ENCODE measurements around the gene ALG12. TPM values are rescaled to one million over a fixed set of nuclear protein-coding genes. Genes with fewer than 3 reads are reported as not detected.
A peak's percentile ranks its signal among the peaks of the same experiment; 100 is the strongest.

The ALG12 gene
- 16.7 TPM for polyA plus RNA-seq (2013, experiment 1 of 2)
- 12.9 TPM for polyA plus RNA-seq (2013, experiment 2 of 2)

DNA sequence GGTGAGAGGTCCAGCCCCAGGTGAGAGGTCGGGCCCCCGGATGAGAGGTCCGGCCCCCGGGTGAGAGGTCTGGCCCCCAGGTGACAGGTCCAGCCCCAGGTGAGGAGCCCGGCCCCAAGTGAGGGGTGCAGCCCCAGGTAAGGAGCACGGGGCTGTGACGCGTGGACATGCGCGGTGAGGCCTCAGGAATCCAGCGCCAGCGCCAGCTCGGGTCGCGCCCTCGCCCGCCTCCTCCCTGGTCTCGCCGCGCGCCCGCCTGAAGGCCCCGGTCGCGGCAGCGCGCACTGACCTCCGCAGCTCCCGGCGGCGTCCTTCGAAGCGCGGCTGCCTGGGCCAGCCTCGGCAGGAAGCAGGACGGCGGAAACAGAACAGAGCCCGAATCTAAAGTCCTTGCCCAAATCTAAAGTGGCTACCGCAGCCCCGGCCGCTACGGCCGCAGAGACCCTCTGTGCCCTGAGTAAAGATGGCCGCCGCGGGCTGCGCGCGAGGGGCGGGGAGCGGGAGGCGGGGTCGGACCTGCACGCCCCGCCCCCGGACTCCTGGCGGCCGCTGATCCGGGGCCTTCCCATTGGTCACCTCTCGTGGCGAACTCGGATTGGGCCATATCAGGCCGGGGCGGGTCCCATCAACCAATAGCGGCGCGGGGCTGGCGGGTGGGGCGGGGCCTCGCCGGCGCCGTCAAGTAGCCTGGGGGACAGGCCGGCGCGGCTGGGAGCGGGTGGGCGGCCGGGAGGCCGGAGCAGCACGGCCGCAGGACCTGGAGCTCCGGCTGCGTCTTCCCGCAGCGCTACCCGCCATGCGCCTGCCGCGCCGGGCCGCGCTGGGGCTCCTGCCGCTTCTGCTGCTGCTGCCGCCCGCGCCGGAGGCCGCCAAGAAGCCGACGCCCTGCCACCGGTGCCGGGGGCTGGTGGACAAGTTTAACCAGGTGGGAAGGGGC is at the start of gene ALG12, which contains the start of gene CRELD2:
ALG12 (minus strand) TSS at position 465 of the 937 bp plus-strand sequence. CDS start 4,673 bp downstream, outside the sequence.
CRELD2 (plus strand) TSS at position 661 of the 937 bp plus-strand sequence; CDS start at position 797, 136 bp downstream.
- Histone ChIP-seq H3K9me3 (ENCODE audit: control insufficient read depth, low read length) (no peaks in the 10 kb centered on the region), H3K27ac (ENCODE audit: low read depth, low read length, severe bottlenecking) (peak within 1 kb of the TSS; percentile 92)
- WGBS, 2 experiments (ENCODE audit: insufficient coverage in 2 of 2), result 0% methylated on average over 49 to 102 of the region's 103 CpGs

GRCh38 chr22:49967706-49968208 is 49.5 kb upstream of the ALG12 start:
- 79 to 82% methylated on average over 18 of the region's 18 CpGs for WGBS, 2 experiments (ENCODE audit: insufficient coverage in 2 of 2)
- Histone ChIP-seq H3K36me3 (ENCODE audit: control insufficient read depth, insufficient read depth, low read length) (peaks cover 25% of the 10 kb centered on the region), H3K4me1 (ENCODE audit: control insufficient read depth, insufficient read depth, low read length, poor library complexity, severe bottlenecking) (peaks cover 19% of the 10 kb centered on the region), H3K4me3 (ENCODE audit: extremely low read depth, insufficient read depth, low read length, poor library complexity, severe bottlenecking) (no peak overlapping the region), H3K9me3 (ENCODE audit: control insufficient read depth, low read length) (no peaks in the 10 kb centered on the region), H3K27ac (ENCODE audit: low read depth, low read length, severe bottlenecking) (peak overlapping the region; percentile 29)

More for the DNA sequence above, at the start of gene ALG12, which contains the start of gene CRELD2:
- Histone ChIP-seq H3K4me3 (ENCODE audit: extremely low read depth, insufficient read depth, low read length, poor library complexity, severe bottlenecking) (peak within 1 kb of the TSS; percentile 82), H3K36me3 (ENCODE audit: control insufficient read depth, insufficient read depth, low read length) (peaks cover 18% of the 10 kb centered on the region), H3K4me1 (ENCODE audit: control insufficient read depth, insufficient read depth, low read length, poor library complexity, severe bottlenecking) (no peaks in the 10 kb centered on the region)

DNA sequence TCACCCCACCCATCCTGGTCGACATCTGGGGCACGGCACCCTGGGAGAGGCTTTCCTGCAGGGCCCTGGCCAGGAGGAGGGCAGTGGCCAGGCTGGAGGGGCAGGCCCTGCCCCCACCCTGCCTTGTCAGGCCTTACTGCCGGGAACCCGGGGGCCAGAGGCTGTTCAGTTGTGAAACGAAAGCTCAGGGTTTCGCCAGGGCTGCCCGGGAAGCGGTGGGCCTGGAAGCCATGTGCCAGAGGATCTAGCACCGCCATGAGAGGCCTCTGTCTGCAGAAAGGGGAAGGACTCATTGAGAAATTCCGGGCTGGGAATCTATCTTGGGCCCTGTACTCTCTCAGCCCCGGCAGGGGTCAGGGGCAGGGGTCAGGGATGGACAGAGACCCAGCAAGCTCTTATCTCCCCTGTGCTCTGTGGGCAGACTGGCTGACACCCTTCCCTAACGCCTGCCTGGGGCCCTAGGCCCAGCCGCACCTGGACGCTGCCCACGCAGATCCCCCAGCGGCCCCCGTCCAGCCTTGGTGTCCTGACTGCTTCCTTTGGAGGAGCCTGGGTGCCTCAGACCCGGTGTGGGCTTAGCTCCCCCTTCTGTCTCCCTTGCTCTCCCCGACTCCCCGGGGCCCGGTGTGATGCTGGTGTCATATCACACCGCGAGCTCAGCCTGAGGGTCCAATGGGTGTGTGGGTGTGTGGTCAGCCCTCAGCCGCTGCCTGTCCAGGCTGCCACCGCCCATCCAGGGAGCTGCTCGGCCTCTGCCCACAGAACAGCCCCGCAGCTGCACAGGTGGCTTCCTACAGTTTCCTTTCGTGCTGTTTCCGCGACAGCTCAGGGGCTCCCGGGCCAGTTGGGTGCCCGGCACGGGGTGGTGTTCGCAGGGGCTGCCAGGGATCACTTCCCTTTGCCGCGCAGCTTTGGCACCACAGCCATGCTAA is 48.8 kb upstream of the ALG12 start:
- peaks cover 28% of the 10 kb centered on the region for H3K36me3 ChIP-seq (ENCODE audit: control insufficient read depth, insufficient read depth, low read length)
- no peaks in the 10 kb centered on the region for H3K9me3 ChIP-seq (ENCODE audit: control insufficient read depth, low read length)
- 86 to 90% methylated on average over 32 to 36 of the region's 36 CpGs for WGBS, 2 experiments (ENCODE audit: insufficient coverage in 2 of 2)
- H3K27ac ChIP-seq (ENCODE audit: low read depth, low read length, severe bottlenecking), result peak overlapping the region; percentile 29
- no peak overlapping the region for H3K4me3 ChIP-seq (ENCODE audit: extremely low read depth, insufficient read depth, low read length, poor library complexity, severe bottlenecking)
- H3K4me1 ChIP-seq (ENCODE audit: control insufficient read depth, insufficient read depth, low read length, poor library complexity, severe bottlenecking), result peaks cover 21% of the 10 kb centered on the region

DNA sequence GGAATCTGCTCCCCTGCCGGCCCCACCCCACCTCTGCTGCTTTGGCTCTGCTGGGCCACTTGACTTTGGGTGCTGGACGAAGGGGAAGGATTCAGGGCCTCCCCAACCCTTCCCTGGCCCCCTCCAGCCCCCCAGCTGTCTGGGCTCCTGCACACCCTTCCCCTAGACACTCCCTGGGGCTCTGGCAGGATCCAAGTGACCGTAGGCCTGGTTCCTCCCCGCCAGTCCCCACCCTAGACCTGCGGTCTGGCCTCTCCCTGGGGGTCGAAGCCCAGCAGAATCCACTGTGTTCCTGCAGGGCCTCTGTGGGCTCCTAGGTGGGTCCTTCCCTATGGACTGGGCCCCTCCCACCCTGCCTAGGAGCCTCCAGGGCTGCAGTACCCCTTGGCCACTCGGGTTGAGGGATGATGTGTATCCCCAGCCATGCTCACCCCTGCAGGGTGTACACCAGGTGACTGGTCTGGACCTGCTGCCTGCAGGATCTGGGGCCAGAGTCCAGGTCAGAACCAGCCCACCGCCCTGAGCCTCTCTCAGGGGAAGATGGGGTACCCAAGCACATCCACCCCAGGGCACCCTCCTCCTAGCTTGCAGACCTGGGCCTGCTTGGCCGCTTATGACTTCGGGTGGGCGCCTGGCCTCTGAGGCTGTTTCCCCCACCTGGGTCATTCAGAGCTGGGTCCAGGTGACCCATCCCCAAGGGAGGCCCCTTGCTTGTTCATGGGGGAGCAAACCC is 48.0 kb upstream of the ALG12 start:
- 91 to 95% methylated on average over 9 to 11 of the region's 11 CpGs for WGBS, 2 experiments (ENCODE audit: insufficient coverage in 2 of 2)
- Histone ChIP-seq H3K9me3 (ENCODE audit: control insufficient read depth, low read length) (no peaks in the 10 kb centered on the region), H3K4me1 (ENCODE audit: control insufficient read depth, insufficient read depth, low read length, poor library complexity, severe bottlenecking) (peaks cover 21% of the 10 kb centered on the region), H3K27ac (ENCODE audit: low read depth, low read length, severe bottlenecking) (no peak overlapping the region), H3K36me3 (ENCODE audit: control insufficient read depth, insufficient read depth, low read length) (peaks cover 28% of the 10 kb centered on the region), H3K4me3 (ENCODE audit: extremely low read depth, insufficient read depth, low read length, poor library complexity, severe bottlenecking) (no peak overlapping the region)

DNA sequence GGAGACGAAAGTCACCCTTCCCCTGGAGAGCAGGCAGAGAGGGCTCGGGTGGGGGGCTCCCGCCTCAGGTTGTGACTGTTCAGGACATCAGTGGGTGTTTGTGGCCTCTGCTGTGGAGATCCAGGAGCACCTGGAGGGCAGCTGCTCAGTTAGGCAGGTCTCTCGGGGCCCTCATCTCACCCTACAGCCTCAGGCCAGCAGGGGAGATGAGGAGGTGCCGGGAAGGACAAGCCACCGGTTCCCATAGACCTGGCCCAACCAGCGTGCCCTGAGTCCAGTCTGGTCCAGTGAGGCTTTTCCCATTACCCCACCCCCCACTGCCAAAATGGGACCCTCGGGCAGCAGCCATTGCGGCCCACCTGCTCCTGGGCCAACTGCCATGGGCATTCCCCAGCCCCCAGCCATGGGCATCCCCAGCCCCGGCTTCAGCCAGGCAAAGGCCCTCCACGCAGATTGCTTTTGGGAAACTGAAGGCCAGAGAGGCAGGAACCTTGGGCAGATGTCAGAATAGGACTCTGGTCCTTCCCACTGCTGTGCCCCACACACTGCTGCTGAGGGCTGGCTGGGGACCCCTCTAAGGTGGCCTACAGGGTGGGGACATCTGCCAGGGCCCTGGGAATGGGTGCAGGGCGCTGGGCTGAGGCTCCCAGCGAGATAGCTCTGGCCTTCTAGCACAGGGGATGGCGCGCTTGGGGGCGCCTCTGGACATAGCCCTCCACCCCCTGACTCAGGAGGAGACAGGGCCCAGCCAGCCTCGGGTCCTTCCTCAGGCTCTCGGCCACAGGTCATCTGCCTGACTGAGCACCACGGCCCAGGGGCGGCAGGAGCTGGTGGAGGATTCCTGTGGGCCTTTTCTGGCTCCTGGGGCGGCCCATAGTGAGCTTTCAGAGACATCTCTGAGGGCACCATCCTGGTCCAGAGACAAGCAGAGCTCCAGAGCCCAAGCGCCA is 47.1 kb upstream of the ALG12 start:
- Histone ChIP-seq H3K4me1 (ENCODE audit: control insufficient read depth, insufficient read depth, low read length, poor library complexity, severe bottlenecking) (peaks cover 18% of the 10 kb centered on the region), H3K27ac (ENCODE audit: low read depth, low read length, severe bottlenecking) (no peak overlapping the region)

DNA sequence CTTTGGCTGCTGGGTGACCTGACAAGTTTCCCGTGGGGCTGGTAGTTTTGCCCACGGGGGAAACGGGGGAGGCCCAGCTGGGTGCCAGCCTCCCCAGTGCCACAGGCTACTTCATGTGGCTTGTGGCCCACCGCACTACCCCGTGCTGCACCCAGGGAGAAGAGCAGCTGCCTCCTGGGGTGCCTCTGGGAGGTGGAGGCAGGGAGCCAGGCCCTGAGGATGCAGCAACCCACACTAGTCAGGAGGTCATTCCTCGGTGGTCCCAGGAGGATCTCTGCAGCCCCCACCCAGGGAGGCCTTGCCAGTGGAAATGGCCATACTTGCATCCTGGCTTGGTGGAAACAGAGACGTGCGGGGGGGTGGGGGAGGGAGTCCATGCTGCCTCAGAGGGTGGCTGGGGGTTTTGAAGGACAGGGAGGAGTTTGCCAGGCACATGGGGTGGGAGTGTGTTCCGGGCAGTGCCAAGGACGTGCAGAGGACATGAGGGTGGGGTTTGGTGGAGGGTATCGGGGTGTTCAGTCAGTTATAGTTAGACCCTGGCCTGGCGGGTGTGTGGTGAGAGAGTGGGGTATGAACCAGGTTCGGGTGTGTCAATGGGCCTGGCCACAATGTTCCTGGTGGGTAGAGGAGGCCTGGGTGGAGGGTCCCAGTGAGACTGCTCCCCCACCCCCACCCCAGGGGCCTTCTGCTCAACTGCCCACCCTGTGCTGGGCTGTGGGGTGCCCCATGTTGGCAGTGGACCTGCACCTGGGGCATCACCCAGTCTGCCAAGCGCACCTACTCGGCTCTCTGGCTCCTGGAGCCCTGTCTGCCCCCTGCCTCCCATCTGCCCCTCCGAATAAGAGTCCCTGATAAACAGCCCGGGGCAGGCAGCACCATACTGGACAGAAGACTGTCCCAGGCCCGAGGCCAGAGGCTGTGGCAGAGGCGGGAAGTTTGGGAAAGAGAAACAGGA is 46.2 kb upstream of the ALG12 start:
- Histone ChIP-seq H3K4me3 (ENCODE audit: extremely low read depth, insufficient read depth, low read length, poor library complexity, severe bottlenecking) (no peak overlapping the region), H3K9me3 (ENCODE audit: control insufficient read depth, low read length) (no peaks in the 10 kb centered on the region), H3K4me1 (ENCODE audit: control insufficient read depth, insufficient read depth, low read length, poor library complexity, severe bottlenecking) (peaks cover 16% of the 10 kb centered on the region), H3K27ac (ENCODE audit: low read depth, low read length, severe bottlenecking) (no peak overlapping the region), H3K36me3 (ENCODE audit: control insufficient read depth, insufficient read depth, low read length) (peaks cover 28% of the 10 kb centered on the region)
- whole genome bisulfite sequencing, 2 experiments (ENCODE audit: insufficient coverage in 2 of 2), result 95 to 96% methylated on average over 14 to 18 of the region's 19 CpGs

More for the DNA sequence above, 47.1 kb upstream of the ALG12 start:
- WGBS, 2 experiments (ENCODE audit: insufficient coverage in 2 of 2), result 94 to 98% methylated on average over 14 to 20 of the region's 22 CpGs
- H3K36me3 ChIP-seq (ENCODE audit: control insufficient read depth, insufficient read depth, low read length), result peaks cover 28% of the 10 kb centered on the region
- no peaks in the 10 kb centered on the region for H3K9me3 ChIP-seq (ENCODE audit: control insufficient read depth, low read length)
- H3K4me3 ChIP-seq (ENCODE audit: extremely low read depth, insufficient read depth, low read length, poor library complexity, severe bottlenecking), result no peak overlapping the region

- peaks cover 28% of the 10 kb centered on the region for H3K36me3 ChIP-seq (ENCODE audit: control insufficient read depth, insufficient read depth, low read length)
- no peak overlapping the region for H3K27ac ChIP-seq (ENCODE audit: low read depth, low read length, severe bottlenecking)
- WGBS, 2 experiments (ENCODE audit: insufficient coverage in 2 of 2), result 67 to 100% methylated on average over 1 to 3 of the region's 6 CpGs
- H3K4me3 ChIP-seq (ENCODE audit: extremely low read depth, insufficient read depth, low read length, poor library complexity, severe bottlenecking), result peak overlapping the region; percentile 8
- H3K4me1 ChIP-seq (ENCODE audit: control insufficient read depth, insufficient read depth, low read length, poor library complexity, severe bottlenecking), result peaks cover 23% of the 10 kb centered on the region
- no peaks in the 10 kb centered on the region for H3K9me3 ChIP-seq (ENCODE audit: control insufficient read depth, low read length)
Observed at GRCh38 chr22:49963647-49964026, 45.4 kb upstream of the ALG12 start.

GRCh38 chr22:49962751-49963646 is 44.8 kb upstream of the ALG12 start:
- 88% methylated on average over 56 of the region's 63 CpGs for WGBS, 2 experiments (ENCODE audit: insufficient coverage in 2 of 2)
- peaks cover 24% of the 10 kb centered on the region for H3K4me1 ChIP-seq (ENCODE audit: control insufficient read depth, insufficient read depth, low read length, poor library complexity, severe bottlenecking)
- peak overlapping the region; percentile 79 for H3K27ac ChIP-seq (ENCODE audit: low read depth, low read length, severe bottlenecking)
- no peaks in the 10 kb centered on the region for H3K9me3 ChIP-seq (ENCODE audit: control insufficient read depth, low read length)
- peaks cover 28% of the 10 kb centered on the region for H3K36me3 ChIP-seq (ENCODE audit: control insufficient read depth, insufficient read depth, low read length)
- peak overlapping the region; percentile 63 for H3K4me3 ChIP-seq (ENCODE audit: extremely low read depth, insufficient read depth, low read length, poor library complexity, severe bottlenecking)

Measured in mesodermal cell (in vitro differentiated cells).